K562 (cell line): ENCODE measurements around the gene WEE1. TPM values are rescaled to one million over a fixed set of nuclear protein-coding genes. Genes with fewer than 3 reads are reported as not detected.
A peak's percentile ranks its signal among the peaks of the same experiment; 100 is the strongest.

Source experiments
- AFF1 ChIP-seq, 2 experiments: fragments of 450-650 bp; IDR thresholded peaks; 2 replicates each; pipeline ENCODE4 v1.6.1; 2018; ENCODE audit warnings: mild to moderate bottlenecking in 2 of 2, low read depth in 1 of 2; ENCODE audit not compliant: partially characterized antibody in 2 of 2
- ARID3A ChIP-seq: IDR thresholded peaks from 2 replicates; pipeline ENCODE4 v1.6.1; 2012; ENCODE audit warnings: low read depth, low read length, improper control_type of control experiment, borderline replicate concordance
- CREB1 ChIP-seq, 2 experiments: sonication (generic) in 1 of 2; formaldehyde crosslinking in 1 of 2; IDR thresholded peaks; 2 replicates each; pipeline versions ENCODE4 v1.6.1 to v1.8.0; 2012 to 2022; ENCODE audit warnings: inconsistent platforms in 1 of 2, mild to moderate bottlenecking in 1 of 2, missing genetic modification reagents in 1 of 2, moderate library complexity in 1 of 2
- STAG1 ChIP-seq: sonication (generic); formaldehyde crosslinking; IDR thresholded peaks from 2 replicates; pipeline ENCODE4 v1.5.0; 2020; ENCODE audit warnings: missing genetic modification reagents, borderline replicate concordance
- STAT5B ChIP-seq: fragments of 250-450 bp; sonication (Bioruptor Pico); IDR thresholded peaks from 2 replicates; pipeline ENCODE4 v1.8.0; 2021; ENCODE audit warnings: mild to moderate bottlenecking, inconsistent platforms
- ZNF384 ChIP-seq: IDR thresholded peaks from 2 replicates; pipeline ENCODE4 v1.6.1; 2012; ENCODE audit warnings: low read depth, low read length, improper control_type of control experiment
- polyA plus RNA-seq, 8 experiments: library from polyadenylated mRNA; depleted of rRNA in 4 of 8; stranded (reverse) in 5 of 8; unstranded in 3 of 8; fragments of >200 nt; fragmentation: Nextera tagmentation in 2 of 8; fragmentation: Illumina TruSeq in 1 of 8; extraction: Ambion mirVana in 2 of 8; extraction: Trizol in 1 of 8; gene quantifications; 2 replicates each; pipeline versions ENCODE4 v1.2.1 to v1.2.3, GENCODE V29; 2011 to 2014; ENCODE audit warnings: inconsistent platforms in 1 of 8, missing spikeins in 1 of 8
- total RNA-seq, 7 experiments: library from RNA; depleted of rRNA in 6 of 7; stranded (reverse); fragments of >200 nt in 6 of 7; fragmentation: Illumina TruSeq in 2 of 7; extraction: Trizol in 2 of 7; gene quantifications; 2 replicates each; pipeline versions ENCODE4 v1.2.1 to v1.2.3, GENCODE V29; 2011 to 2021; ENCODE audit warnings: low replicate concordance in 1 of 7
- TF ChIP-seq, protein P1 (sequence below): fragments of 450-650 bp; IDR thresholded peaks from 2 replicates; pipeline ENCODE4 v1.6.1; 2016; ENCODE audit warnings: mild to moderate bottlenecking, moderate library complexity

Gene WEE1
- total and polyA plus RNA-seq, 9 of the 15 experiments (the other 6 are each of a cell fraction or from before 2014, with no cell fraction given): 21.9 to 99.0 (median 67.4) TPM

DNA sequence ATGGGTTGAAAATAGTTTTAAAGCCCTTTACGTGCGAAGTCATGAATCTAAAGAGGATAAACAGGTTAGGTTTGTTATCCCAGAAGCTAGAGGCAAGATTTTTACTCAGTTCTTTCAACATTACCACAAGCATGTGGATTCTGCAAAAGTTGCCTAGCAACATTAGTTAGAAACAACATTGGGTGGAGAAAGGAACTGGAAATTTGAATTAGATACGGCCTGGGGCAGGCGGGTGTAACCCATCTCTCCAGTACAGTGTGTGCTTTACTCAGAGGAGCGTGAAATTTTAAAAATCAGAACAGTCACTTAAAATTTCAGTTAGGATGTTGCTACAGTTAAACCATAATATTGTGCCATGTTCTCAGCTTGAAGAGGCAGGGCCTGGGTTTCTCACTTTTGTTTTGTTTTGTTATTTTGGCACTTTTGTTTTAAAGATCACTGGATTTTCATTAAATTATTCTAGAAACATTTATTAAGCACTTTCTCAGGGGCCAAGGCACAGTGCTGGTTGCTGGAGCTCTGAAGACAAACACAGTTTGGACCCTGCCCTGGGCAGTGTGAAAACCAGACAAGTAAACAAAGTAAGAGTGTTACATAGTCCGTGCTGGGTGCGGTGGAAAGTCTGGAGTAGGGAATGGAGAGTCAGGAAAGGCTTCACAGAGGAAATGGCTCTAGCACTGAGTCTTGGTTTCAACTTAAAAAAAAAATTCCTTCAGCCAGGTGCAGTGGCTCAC, 4.4 kb upstream of the WEE1 start (continued):
- TF ChIP-seq AFF1 (IDR thresholded peaks at IDR 0.05; ENCODE audit: low read depth in 1 of 2, partially characterized antibody in 2 of 2) (no peak), ZNF384 (no peak), CREB1 (IDR thresholded peaks at IDR 0.05) (no peak), CREB1 (CRISPR knock-in tag; IDR thresholded peaks at IDR 0.05) (peak; percentile 10; the same call in 1 of the 2 replicates), STAG1 (CRISPR knock-in tag) (no peak), ARID3A (no peak), STAT5B (CRISPR knock-in tag) (no peak)
- TF ChIP-seq, protein P1, sequence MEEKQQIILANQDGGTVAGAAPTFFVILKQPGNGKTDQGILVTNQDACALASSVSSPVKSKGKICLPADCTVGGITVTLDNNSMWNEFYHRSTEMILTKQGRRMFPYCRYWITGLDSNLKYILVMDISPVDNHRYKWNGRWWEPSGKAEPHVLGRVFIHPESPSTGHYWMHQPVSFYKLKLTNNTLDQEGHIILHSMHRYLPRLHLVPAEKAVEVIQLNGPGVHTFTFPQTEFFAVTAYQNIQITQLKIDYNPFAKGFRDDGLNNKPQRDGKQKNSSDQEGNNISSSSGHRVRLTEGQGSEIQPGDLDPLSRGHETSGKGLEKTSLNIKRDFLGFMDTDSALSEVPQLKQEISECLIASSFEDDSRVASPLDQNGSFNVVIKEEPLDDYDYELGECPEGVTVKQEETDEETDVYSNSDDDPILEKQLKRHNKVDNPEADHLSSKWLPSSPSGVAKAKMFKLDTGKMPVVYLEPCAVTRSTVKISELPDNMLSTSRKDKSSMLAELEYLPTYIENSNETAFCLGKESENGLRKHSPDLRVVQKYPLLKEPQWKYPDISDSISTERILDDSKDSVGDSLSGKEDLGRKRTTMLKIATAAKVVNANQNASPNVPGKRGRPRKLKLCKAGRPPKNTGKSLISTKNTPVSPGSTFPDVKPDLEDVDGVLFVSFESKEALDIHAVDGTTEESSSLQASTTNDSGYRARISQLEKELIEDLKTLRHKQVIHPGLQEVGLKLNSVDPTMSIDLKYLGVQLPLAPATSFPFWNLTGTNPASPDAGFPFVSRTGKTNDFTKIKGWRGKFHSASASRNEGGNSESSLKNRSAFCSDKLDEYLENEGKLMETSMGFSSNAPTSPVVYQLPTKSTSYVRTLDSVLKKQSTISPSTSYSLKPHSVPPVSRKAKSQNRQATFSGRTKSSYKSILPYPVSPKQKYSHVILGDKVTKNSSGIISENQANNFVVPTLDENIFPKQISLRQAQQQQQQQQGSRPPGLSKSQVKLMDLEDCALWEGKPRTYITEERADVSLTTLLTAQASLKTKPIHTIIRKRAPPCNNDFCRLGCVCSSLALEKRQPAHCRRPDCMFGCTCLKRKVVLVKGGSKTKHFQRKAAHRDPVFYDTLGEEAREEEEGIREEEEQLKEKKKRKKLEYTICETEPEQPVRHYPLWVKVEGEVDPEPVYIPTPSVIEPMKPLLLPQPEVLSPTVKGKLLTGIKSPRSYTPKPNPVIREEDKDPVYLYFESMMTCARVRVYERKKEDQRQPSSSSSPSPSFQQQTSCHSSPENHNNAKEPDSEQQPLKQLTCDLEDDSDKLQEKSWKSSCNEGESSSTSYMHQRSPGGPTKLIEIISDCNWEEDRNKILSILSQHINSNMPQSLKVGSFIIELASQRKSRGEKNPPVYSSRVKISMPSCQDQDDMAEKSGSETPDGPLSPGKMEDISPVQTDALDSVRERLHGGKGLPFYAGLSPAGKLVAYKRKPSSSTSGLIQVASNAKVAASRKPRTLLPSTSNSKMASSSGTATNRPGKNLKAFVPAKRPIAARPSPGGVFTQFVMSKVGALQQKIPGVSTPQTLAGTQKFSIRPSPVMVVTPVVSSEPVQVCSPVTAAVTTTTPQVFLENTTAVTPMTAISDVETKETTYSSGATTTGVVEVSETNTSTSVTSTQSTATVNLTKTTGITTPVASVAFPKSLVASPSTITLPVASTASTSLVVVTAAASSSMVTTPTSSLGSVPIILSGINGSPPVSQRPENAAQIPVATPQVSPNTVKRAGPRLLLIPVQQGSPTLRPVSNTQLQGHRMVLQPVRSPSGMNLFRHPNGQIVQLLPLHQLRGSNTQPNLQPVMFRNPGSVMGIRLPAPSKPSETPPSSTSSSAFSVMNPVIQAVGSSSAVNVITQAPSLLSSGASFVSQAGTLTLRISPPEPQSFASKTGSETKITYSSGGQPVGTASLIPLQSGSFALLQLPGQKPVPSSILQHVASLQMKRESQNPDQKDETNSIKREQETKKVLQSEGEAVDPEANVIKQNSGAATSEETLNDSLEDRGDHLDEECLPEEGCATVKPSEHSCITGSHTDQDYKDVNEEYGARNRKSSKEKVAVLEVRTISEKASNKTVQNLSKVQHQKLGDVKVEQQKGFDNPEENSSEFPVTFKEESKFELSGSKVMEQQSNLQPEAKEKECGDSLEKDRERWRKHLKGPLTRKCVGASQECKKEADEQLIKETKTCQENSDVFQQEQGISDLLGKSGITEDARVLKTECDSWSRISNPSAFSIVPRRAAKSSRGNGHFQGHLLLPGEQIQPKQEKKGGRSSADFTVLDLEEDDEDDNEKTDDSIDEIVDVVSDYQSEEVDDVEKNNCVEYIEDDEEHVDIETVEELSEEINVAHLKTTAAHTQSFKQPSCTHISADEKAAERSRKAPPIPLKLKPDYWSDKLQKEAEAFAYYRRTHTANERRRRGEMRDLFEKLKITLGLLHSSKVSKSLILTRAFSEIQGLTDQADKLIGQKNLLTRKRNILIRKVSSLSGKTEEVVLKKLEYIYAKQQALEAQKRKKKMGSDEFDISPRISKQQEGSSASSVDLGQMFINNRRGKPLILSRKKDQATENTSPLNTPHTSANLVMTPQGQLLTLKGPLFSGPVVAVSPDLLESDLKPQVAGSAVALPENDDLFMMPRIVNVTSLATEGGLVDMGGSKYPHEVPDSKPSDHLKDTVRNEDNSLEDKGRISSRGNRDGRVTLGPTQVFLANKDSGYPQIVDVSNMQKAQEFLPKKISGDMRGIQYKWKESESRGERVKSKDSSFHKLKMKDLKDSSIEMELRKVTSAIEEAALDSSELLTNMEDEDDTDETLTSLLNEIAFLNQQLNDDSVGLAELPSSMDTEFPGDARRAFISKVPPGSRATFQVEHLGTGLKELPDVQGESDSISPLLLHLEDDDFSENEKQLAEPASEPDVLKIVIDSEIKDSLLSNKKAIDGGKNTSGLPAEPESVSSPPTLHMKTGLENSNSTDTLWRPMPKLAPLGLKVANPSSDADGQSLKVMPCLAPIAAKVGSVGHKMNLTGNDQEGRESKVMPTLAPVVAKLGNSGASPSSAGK: no peak
